Astrocyte of the cerebellum (primary cell): ENCODE measurements around the gene ZNF624.
A peak's percentile ranks its signal among the peaks of the same experiment; 100 is the strongest.
"Not testable (repeated sequence)": the region's sequence is repeated elsewhere in the genome, so short reads cannot be mapped to it uniquely, and the experiment has no call there.

Source experiments
- DNase-seq: peaks from one replicate; pipeline ENCODE4 v3.0.0-alpha.2; 2011; ENCODE audit warnings: low read depth
- H3K4me3 ChIP-seq: 2 replicates; pipeline ENCODE4 v1.5.1; 2011; ENCODE audit warnings: mild to moderate bottlenecking, low read depth, low read length, moderate library complexity
- CTCF ChIP-seq: IDR thresholded peaks from 2 replicates; pipeline ENCODE4 v1.5.1; 2012; ENCODE audit warnings: low read length, low read depth, moderate library complexity, mild to moderate bottlenecking; ENCODE audit errors: missing control alignments
- in situ Hi-C: cut with HindIII; loops from 2 replicates; pipeline ENCODE4 v1.10.0; 2017; ENCODE audit warnings: low sequenced_read_pairs

Gene ZNF624

GRCh38 chr17:16653367-16654041, at the start of gene ZNF624:
TSS of gene ZNF624 (minus strand) at chr17:16653850.
- DNase-seq, result peak; percentile 84
- TF ChIP-seq CTCF, result no peak
- peak within 1 kb of the TSS; percentile 83 for H3K4me3 ChIP-seq
- in situ Hi-C loops, result no loop called here

GRCh38 chr17:16697603-16698002, 44.0 kb upstream of the ZNF624 start:
- H3K4me3 ChIP-seq, DNase-seq, in situ Hi-C loops: not testable (repeated sequence)

- in situ Hi-C loops, result not testable (repeated sequence)
These were observed 36.8 kb upstream of the ZNF624 start for GRCh38 chr17:16690447-16690846.

GRCh38 chr17:16689731-16690281, 36.2 kb upstream of the ZNF624 start, which contains the start of gene CCDC144A:
TSS of gene CCDC144A (plus strand) at chr17:16690241. CDS start at chr17:16690401, 160 bp downstream.
- in situ Hi-C loops, H3K4me3 ChIP-seq, DNase-seq: not testable (repeated sequence)
- TF ChIP-seq CTCF, result peak; percentile 24

More at GRCh38 chr17:16690447-16690846, 36.8 kb upstream of the ZNF624 start:
- not testable (repeated sequence) for DNase-seq, H3K4me3 ChIP-seq

GRCh38 chr17:16687151-16687550, 33.5 kb upstream of the ZNF624 start:
- in situ Hi-C loops, result not testable (repeated sequence)

GRCh38 chr17:16686019-16686418, 32.4 kb upstream of the ZNF624 start:
- H3K4me3 ChIP-seq, in situ Hi-C loops, DNase-seq: not testable (repeated sequence)

More at GRCh38 chr17:16687151-16687550, 33.5 kb upstream of the ZNF624 start:
- DNase-seq, H3K4me3 ChIP-seq: not testable (repeated sequence)

GRCh38 chr17:16683290-16684138, 29.9 kb upstream of the ZNF624 start:
- peak overlapping the region; percentile 7 for H3K4me3 ChIP-seq
- in situ Hi-C loops, result not testable (repeated sequence)

GRCh38 chr17:16676676-16677268, 23.1 kb upstream of the ZNF624 start:
- no peak for TF ChIP-seq CTCF
- DNase-seq, result no peak
- in situ Hi-C loops, result no loop called here
- no peak overlapping the region for H3K4me3 ChIP-seq

More at GRCh38 chr17:16683290-16684138, 29.9 kb upstream of the ZNF624 start:
- not testable (repeated sequence) for DNase-seq

GRCh38 chr17:16666907-16667636, 13.4 kb upstream of the ZNF624 start:
- DNase-seq, in situ Hi-C loops: not testable (repeated sequence)
- H3K4me3 ChIP-seq, result peak overlapping the region; percentile 32

- H3K4me3 ChIP-seq, result peak overlapping the region; percentile 32
- DNase-seq, result not testable (repeated sequence)
These were observed 12.9 kb upstream of the ZNF624 start for GRCh38 chr17:16666553-16666906.

More at GRCh38 chr17:16666553-16666906, 12.9 kb upstream of the ZNF624 start:
- in situ Hi-C loops, result not testable (repeated sequence)
